Measurements from ENCODE around the gene SMPDL3A.

DNA sequence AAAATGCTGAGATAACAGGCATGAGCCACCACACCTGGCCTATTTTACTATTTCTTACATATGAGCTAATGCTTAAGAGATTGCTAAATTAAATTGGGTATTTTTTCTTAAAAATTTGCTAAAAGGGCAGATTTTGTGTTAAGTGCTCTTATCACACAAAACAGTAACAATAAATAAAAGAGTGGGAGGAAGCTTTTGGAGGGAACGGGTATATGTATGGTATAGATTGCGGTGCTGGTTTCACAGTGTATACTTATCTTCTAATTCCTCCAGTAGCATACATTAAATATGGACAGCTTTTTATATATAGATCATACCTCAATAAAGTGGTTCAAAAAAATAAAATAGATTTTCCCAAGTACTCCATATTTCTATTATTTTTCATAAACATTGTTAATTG, 49.0 kb upstream of the SMPDL3A start:
- TF ChIP-seq, protein P1, sequence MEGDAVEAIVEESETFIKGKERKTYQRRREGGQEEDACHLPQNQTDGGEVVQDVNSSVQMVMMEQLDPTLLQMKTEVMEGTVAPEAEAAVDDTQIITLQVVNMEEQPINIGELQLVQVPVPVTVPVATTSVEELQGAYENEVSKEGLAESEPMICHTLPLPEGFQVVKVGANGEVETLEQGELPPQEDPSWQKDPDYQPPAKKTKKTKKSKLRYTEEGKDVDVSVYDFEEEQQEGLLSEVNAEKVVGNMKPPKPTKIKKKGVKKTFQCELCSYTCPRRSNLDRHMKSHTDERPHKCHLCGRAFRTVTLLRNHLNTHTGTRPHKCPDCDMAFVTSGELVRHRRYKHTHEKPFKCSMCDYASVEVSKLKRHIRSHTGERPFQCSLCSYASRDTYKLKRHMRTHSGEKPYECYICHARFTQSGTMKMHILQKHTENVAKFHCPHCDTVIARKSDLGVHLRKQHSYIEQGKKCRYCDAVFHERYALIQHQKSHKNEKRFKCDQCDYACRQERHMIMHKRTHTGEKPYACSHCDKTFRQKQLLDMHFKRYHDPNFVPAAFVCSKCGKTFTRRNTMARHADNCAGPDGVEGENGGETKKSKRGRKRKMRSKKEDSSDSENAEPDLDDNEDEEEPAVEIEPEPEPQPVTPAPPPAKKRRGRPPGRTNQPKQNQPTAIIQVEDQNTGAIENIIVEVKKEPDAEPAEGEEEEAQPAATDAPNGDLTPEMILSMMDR (IDR thresholded peaks at IDR 0.05 in 2 of 3, conservative IDR thresholded peaks at IDR 0.05 in 1 of 3; ENCODE audit: insufficient read depth in 2 of 3, low read depth in 1 of 3, low read length in 3 of 3), result no peak
- no peak for TF ChIP-seq TARDBP (IDR thresholded peaks at IDR 0.05)
- TF ChIP-seq EZH2 (IDR thresholded peaks at IDR 0.05; ENCODE audit: borderline replicate concordance, low read depth, low read length), result no peak
